G401.6 (cell line): ENCODE results near the gene COA5.
"Not testable (repeated sequence)": the region's sequence is repeated elsewhere in the genome, so short reads cannot be mapped to it uniquely, and the experiment has no call there.

Source experiments
- FAIRE-seq: peaks from 2 replicates; lab custom pipeline; 2012; peaks lifted over from hg19 to GRCh38; lab: Jason Lieb, UNC

The COA5 gene

DNA sequence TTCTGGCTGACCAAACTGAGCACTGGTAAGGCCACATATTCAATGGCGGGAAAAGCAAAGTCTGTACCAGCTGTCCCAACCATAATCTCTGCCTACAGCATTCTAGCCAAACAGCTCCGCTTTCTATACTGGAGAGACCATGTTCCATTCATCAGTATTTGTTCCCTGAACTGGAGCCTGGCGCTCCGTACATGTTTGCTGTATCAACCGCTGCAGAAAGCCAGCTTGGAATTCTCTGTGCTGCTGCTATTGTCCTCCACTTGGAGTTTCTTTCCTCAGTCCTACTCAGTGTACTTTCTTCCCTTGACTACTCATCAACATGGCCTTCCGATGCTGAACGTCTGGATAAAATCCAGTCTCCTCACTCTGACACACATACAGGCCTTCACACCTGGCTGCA, 1.9 kb downstream of the COA5 start:
- FAIRE-seq, result no peak

DNA sequence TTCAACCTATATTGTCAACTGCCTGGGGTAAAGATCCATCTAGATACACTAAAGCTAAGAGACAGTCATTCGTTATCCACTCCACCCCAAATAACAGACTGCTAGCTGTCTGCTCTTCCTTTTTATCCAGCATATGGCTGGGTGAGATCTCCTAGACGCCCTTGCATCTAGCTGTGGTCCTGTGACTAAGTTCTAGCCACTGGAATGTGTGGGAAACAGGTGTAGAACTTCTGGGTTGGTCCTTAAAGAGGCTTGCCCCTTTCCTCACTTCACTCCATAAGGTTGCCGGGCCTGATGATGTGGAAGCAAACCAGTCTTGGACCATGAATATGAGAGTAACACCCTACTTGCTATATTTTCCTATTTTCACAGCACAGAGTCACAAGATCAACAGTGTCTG, 3.2 kb downstream of the COA5 start:
- FAIRE-seq, result no peak

DNA sequence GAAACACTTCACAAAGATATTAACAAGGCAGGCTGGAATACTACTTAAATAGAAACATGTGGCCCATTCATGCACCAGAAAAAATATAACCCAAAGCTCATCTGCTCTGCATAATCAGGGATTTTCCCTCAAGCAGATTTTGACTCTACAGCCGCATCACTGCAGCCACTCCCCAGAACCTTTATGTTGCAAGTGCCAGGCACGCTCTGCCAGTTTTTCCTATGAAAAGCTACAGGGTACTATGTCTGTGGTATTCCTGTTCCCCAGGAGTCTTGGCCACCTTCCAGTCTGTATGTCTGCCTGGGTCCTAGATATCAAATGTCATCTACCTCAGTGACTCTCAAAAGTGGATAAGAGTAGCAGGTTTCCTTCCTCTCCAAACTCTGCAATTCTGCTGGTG, 3.8 kb downstream of the COA5 start:
- FAIRE-seq, result no peak

DNA sequence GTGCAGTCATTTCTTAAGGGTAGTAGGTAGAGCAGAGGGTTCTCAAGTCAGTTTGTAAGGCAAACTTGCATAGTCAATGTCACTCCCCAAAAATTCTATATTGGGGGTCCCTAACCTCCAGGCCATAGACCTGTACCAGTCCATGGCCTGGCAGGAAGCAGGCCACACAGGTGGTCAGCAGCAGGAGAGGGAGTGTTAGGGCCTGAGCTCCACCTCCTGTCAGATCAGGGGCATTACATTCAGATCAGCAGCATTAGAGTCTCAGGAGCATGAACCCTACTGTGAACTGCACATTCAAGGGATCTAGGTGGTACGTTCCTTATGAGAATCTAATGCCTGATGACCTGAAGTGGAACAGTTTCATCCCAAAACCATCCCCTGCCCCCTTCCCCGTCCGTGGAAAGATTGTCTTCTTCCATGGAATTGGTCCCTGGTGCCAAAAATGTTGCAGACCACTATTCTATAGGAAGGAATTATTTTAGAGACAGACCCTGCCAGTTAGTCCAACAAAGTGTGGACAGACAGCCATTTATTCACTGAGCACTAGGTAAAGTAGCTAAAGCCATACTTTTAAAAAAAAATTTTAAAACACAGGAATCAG, 6.7 kb downstream of the COA5 start:
- no peak for FAIRE-seq

DNA sequence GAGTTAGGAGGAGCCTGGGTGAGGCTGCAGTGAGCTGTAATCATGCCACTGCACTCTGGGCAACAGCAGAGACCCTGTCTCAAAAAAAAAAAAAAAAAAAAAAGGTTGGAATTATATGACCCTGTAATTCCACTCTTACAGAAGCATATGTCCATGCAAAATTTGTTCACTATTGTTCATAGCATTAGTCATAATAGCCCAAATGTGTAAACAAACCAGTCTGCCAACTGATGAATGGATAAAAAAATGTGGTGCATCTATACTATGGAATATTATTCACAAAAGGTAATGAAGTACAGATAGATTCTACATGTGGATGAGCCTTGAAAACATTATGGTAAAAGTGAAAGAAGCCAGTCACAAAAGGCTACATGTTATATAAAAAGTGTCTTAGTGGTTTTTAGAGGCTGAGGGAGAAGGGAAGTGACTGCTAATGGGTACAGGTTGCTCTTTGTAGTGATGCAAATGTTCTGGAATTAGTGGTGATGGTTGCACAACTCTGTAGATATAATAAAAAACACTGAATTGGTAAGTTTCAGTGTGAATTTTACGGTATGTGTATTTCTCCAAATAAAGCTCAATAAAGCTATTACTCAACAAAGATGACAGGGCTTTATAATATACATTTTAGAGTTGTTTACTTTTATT, 9.4 kb downstream of the COA5 start:
- peak; percentile 8 for FAIRE-seq

DNA sequence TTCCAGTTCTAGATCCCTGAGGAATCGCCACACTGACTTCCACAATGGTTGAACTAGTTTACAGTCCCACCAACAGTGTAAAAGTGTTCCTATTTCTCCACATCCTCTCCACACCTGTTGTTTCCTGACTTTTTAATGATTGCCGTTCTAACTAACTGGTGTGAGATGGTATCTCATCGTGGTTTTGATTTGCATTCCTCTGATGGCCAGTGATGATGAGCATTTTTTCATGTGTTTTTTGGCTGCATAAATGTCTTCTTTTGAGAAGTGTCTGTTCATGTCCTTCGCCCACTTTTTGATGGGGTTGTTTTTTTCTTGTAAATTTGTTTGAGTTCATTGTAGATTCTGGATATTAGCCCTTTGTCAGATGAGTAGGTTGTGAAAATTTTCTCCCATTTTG, 13.6 kb downstream of the COA5 start:
- not testable (repeated sequence) for FAIRE-seq

DNA sequence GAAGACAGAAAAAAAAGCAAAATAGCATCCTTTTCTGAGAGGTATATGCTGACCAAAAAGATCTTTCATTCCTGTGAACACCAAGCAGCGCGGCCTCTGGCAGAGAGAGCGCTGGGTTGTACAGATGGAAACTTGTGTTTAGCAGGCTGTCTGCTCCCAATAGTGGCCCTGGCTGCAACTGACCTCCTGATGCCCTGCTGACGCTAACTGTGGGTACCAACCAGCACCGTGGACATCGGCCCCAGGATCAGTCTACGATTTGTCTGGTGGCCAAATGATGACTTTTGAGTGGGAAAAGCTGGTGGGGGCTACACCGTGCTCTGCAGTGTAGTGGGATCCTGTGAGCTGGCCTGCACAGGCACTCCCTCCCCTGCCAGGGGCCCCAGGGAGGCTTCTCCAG, 15.7 kb downstream of the COA5 start:
- FAIRE-seq, result no peak

DNA sequence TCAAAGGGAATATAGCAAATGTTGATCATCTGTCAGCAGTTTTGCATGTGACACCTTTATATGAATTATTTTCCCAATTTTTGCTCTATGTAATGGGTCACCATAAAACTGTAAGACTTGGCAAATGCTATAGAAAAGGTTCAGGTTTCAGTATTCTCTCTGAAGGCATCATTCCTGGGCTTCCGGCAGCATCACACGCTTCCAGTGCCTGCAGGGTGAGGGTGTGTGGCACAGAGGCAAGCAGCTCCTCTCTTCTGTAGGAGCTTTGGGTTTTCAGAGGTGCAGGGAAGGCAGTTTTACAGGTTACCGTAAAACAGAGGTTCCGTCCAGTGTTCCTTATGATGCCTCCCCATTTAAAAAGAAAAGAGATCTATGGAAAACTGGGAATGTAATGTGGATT, 18.8 kb downstream of the COA5 start:
- FAIRE-seq, result no peak

DNA sequence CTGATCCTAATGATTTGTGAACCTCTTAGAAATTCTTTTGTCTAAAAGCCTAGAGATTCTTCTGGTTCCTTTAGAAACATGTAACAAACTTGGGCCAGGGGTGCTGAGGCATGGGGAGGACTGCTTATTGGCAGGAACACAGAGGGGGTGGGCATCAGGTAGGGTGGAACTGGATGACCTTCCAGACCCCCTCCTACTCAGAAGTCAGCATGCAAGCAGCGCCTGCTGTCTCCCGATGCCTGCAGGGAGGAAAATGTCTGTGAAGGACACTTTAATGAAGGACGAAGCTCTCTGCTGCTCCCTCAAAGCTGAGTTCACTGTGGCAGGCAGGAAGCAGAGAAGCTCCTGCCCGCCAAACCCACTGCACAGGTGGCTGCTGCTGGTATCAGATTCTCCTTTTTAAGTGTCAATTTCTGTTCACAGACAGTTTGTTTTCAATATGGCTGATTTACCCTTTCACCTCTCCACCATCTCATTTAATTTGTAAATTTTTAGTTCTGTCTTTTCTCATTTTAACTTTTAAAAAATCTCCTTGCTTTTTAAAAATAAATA, 19.4 kb downstream of the COA5 start:
- no peak for FAIRE-seq

DNA sequence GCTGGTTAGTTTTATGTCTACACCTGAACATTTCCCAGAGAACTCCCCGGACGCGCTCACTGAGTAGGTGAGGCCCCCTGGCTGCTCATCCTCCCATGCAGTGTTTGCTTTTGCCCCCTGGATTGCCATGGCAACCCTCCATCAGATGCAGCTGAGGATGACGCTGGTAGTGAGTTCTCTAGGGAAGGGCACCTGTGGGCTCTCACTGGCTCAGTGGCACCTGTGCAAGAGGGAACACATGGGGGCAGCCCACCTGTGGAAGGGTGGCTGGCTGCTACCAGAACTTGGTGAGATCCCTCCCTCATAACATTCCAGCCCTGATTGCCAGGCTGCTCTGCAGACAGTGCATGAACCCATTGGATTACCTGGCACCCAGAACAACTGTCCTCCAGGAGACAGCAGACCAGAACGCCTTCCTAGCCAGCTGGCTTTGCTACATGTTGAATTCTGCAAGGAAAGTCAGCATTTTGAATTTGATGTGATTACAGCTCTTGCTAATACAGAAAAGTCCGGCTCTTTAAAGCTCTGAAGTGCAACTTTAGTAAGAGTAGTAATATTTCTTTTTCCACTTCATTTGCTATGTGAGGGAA, 21.7 kb downstream of the COA5 start:
- no peak for FAIRE-seq

DNA sequence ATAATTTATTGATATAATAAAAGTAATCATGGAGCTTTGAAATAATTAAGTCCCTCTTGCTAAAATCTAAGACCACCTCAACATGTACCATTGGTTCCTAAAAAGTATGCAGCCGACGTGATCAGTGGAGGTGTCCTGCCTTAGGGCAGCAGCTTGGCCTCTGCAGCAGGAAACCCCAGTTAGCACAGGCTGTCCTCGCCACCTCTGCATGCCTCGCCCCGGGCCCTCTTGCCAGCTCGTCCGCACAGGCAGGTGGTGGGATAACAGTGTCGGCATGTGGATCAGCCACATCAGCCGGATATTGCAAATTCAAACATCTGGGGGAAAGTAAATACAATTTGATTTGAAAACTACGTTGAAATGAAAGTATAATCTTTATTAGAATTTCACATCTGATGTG, 22.9 kb downstream of the COA5 start:
- FAIRE-seq, result no peak

DNA sequence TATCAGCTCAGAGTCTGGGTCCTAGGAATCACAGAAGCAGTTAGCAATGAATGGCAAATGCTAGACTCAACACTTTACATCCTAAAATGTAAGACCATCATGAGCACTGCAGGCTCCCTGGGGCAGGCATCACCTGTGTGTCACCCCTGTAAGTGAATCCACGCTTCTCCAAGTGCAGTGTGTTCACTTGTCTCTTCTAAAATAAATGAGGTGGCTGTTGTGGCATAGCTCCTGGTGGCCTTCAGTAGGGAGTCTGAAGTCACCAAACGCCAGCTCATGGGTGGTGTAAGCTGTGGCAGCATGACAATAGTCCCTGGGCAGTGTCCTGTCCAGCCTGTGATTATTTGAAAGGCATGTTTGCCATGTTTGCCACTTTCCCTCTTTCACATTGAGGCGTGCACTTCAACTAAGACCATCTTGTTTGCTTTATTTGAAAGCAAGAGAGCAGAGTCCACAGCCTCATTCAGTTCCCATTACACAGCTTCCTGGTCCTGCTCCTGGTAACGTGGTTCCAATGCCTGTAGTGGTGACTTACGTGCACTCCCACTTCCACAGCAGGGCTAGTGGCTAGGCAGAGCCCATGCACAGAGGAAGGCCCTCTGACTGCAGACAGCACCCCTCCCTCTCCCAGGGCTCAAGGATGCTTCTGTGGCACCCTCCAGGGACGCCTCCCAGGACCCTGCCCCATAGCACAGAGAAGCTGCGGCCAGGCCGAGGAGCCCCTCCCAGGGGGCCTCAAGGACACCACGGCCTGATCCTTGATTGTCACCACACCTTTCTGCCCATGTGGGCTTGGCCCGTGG, 24.3 kb downstream of the COA5 start:
- no peak for FAIRE-seq

DNA sequence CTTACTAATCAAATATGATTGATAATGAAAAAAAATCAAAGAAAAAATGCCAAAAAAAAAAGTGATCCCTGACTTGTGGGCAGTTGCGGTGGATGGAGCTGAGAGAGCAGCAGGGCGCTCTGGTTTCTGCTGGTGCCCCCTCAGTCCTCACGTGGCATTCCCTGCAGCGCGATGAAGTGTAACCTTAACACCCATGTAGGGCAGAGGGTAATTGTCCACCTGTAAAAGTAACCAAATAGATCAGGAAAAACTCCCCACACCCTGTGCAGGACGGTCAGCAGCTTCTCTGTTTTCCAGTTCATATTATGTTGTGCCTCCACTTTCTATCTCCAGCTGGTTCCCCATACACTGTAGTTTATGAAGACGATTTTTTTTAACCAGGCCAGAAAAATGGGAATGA, 25.0 kb downstream of the COA5 start:
- no peak for FAIRE-seq

DNA sequence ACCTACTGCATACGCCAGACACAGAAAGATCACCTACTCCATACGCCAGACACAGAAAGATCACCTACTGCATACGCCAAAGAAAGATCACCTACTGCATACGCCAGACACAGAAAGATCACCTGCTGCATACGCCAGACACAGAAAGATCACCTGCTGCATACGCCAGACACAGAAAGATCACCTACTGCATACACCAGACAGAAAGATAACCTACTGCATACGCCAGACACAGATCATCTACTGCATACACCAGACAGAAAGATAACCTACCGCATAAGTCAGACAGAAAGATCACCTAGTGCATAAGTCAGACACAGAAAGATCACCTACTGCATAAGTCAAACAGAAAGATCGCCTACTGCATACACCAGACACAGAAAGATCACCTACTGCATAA, 25.8 kb downstream of the COA5 start:
- no peak for FAIRE-seq

DNA sequence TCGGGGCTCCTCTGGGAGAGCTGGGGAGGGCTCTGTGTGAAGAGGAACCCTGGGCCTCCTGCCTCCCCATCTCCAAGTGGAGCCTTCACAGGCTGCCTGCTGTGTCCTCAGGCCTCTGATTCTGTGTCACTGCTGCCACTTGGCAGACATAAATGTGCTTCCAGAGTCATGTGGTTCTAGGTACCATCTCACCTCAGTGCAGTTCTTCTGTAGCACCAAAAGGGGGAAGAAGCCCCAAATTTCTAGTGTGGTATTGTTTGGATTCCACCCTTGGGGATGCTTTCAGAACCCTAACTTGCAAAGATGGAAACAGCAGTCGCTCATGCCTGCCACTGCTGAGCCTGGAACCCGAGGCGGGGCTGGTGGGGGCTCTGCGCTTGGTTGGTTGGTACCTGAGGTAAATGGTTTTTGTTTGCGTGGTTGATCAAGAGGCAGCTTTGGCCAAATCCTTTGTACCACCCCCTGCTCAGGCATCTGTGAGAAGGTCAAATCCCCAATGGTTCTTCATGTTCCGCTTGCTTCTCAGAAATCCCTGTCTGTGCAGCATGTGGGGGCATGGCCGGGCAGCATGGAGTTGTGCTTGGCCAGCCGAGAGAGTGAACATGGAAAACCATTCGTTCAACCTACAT, 27.5 kb downstream of the COA5 start:
- FAIRE-seq, result no peak

DNA sequence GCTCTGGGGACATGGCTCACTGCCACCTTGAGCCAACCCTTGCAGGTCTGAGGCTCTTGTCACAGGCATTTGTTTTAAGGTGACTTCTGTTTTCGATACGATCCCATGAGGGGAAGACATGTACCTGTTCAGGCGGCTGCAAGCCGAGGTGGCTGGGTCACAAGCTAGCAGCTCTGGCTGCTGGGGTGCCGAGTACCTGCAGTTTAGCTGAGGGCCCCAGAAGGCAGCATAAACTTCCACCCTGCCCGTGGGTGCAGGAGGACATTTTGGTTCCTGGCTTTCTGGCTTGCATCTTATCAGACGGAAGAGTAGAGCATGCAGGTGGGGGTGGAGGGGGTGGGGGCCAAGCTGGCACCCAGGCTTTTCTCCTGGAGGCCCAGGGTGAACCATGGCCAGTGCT, 28.4 kb downstream of the COA5 start:
- no peak for FAIRE-seq

DNA sequence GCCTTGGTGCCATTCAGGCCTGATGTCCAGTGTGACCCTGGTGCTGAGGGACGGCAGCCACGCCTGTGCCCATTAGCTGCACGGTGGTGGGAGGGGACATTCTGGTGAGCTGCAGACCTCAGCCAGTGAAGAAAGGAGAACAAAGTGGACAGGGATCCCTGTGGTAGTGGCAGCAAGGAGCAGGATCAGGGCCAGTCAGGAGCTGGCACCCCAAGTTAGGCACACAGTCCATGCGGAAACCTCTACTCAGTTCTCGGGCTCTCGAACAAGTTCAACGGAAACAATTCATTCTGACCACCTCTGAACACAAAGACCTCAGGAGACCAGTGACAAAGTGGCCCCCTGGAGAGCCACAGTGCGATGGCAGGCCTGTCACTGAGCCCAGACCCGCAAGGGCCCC, 30.1 kb downstream of the COA5 start:
- FAIRE-seq, result no peak

DNA sequence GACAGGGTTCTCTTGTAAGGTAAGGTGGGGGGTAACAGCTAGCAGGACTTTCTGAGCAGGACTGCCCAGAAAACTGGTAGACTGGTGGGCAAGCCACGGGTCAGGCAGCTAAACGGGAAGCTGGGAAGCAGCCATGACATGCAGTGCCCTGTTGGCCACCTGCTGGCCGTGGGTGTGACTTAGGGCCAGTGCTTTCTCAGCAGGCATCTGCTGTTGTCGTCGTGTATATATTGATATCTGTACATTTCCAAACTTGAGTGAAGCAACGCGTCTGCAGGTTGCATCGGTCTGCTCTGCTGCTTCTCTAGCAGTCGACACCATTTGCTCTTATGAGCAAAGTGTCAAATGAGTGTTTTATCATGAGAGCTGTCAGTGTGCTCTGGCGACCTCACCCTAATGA, 31.0 kb downstream of the COA5 start:
- no peak for FAIRE-seq

DNA sequence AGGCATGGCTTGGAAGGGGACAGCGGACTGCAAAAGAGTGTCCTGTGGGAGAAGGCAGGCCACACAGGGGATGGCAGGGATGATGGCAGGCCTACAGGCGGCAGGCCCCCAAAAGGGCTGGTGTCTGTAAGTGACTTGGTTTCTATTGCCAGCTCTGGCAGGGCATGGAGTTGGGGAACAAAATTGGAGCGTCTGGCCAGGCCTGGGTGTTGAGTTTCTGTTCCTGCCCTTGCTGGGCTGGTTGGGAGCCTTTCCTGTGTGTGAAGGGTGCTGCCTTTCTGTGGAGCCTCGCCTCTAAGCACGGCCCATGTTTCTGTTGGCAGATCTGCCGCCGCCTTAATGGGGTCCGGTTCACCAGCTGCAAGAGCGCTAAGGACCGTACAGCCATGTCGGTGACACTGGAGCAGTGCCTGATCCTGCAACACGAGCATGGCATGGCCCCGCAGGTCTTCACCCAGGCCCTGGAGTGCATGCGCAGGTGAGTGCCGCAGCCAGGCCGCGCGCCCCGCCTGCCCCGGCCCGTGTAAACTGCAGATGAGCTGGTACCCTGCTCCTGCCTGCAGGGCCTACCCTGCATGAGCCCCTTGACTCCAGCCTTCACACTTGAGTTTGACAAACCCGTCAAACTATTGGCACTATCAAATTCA, 31.5 kb downstream of the COA5 start:
- FAIRE-seq, result no peak

DNA sequence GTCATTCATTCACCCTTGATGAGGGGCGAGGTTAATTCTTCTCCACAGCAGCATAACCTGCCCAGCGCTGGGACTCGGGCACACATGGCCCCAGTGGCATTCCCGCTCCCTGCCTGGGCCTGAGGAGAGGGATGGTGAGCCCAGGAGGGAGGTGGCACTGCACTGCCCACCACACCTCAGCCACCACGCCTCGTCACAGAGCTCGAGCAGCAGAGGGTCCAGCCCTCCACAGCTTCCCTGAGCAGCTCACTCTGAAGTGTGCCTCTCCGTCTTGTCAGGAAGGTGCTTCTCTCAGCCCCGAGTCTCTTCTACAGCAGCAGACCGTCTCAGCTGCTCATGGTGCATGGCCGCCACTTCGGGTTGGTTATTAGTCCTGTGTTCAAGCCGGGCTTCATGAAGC, 34.9 kb downstream of the COA5 start:
- FAIRE-seq, result no peak

DNA sequence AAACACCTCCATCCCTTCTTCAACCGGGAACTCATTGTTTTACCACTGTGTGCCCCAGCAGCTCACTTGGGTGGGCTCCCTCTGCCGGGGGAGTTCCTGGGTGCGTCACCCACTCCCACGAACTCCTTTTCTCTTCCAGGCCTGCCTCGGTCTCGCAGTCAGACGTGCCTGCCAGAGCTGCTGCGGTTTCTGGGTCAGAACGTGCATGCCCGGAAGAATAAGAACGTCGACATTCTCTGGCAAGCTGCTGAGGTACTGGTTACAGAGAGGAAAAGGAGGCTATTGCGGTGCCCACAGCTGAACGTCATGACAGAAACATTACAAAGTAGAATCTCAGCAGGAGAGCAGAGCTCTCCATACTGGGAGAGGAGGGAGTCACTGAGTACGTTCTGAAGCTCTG, 35.6 kb downstream of the COA5 start:
- FAIRE-seq, result no peak

DNA sequence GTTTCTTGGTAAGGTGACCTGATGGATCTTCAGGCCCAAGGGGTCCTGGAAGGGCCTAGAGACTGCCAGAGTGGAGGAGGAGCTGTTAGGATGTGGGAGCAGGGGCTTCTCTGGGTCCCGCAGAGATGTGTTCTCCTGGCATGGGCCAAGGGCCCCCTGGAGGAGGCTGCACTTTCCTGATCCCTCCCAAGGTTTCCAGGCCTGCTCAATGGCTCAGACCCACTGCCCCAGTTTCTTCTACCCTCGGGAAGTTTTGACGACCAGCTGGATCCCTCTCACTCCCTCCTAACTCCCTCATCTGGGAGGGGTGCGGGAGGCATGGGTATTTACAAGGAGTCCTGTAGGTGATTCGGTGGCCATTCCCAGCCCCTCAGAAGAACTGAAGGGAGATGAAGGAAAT, 36.1 kb downstream of the COA5 start:
- FAIRE-seq, result no peak
